ENCODE measurements around the gene PDZD4. TPM values are rescaled to one million over a fixed set of nuclear protein-coding genes. Genes with fewer than 3 reads are reported as not detected.

PDZD4 gene
- total RNA-seq, 1 experiment from 2014 or later, result 1.8 TPM

DNA sequence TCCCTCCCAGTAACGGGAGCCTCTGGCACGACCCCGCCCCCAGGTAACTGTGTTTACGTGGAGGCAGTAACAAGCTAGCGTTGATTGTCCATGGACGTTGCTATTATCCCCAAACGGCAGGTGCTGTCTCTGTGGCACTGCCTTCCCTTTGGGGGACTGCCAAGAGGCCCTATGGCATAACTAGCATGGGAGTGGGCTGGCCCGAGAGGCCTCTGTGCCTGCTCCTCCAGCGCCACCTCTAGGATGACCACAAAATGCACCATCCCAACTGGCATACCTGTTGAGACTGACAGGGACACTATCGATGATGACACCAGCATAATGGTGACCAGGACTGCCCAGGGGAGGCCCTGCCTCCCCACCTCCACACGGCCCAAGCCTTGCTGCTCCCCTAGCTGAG lies 48.0 kb downstream of the PDZD4 start:
- BruUV-seq (replicated peaks), result no TSS peak
- POLR2A ChIA-PET, result no interaction called here
- CTCF ChIA-PET, result no interaction called here
- H3K9me3 ChIP-seq, result no peaks in the 10 kb centered on the region
- no peaks in the 10 kb centered on the region for H3K4me1 ChIP-seq
- intact Hi-C loops (cut with micrococcal nuclease; ENCODE audit: unreplicated experiment), result no loop called here
- no peak for DNase-seq
- H3K4me3 ChIP-seq (ENCODE audit: low read depth, low read length), result no peak overlapping the region
- no peaks in the 10 kb centered on the region for H3K36me3 ChIP-seq (ENCODE audit: control insufficient read depth, insufficient read depth, low read length)
- H3K9me3 Mint-ChIP-seq (ENCODE audit: unreplicated experiment), result no peaks in the 10 kb centered on the region
- no peaks in the 10 kb centered on the region for H3K27me3 ChIP-seq (replicated peaks; ENCODE audit: control insufficient read depth, insufficient read depth, low read length)
- H3K27ac Mint-ChIP-seq (ENCODE audit: unreplicated experiment), result no peak overlapping the region
- no peaks in the 10 kb centered on the region for H3K4me1 Mint-ChIP-seq (ENCODE audit: low read depth, unreplicated experiment)
- no peak overlapping the region for H3K4me3 Mint-ChIP-seq (ENCODE audit: unreplicated experiment)
- H3K36me3 Mint-ChIP-seq (ENCODE audit: insufficient read depth, unreplicated experiment), result peaks cover 6% of the 10 kb centered on the region
- TF ChIP-seq, protein P1, sequence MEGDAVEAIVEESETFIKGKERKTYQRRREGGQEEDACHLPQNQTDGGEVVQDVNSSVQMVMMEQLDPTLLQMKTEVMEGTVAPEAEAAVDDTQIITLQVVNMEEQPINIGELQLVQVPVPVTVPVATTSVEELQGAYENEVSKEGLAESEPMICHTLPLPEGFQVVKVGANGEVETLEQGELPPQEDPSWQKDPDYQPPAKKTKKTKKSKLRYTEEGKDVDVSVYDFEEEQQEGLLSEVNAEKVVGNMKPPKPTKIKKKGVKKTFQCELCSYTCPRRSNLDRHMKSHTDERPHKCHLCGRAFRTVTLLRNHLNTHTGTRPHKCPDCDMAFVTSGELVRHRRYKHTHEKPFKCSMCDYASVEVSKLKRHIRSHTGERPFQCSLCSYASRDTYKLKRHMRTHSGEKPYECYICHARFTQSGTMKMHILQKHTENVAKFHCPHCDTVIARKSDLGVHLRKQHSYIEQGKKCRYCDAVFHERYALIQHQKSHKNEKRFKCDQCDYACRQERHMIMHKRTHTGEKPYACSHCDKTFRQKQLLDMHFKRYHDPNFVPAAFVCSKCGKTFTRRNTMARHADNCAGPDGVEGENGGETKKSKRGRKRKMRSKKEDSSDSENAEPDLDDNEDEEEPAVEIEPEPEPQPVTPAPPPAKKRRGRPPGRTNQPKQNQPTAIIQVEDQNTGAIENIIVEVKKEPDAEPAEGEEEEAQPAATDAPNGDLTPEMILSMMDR (IDR thresholded peaks at IDR 0.05; ENCODE audit: insufficient read depth in 1 of 2, low read depth in 1 of 2, low read length in 1 of 2, severe bottlenecking in 1 of 2, unreplicated experiment in 1 of 2), result no peak
- no peaks in the 10 kb centered on the region for H3K27me3 Mint-ChIP-seq (ENCODE audit: insufficient read depth, unreplicated experiment)

DNA sequence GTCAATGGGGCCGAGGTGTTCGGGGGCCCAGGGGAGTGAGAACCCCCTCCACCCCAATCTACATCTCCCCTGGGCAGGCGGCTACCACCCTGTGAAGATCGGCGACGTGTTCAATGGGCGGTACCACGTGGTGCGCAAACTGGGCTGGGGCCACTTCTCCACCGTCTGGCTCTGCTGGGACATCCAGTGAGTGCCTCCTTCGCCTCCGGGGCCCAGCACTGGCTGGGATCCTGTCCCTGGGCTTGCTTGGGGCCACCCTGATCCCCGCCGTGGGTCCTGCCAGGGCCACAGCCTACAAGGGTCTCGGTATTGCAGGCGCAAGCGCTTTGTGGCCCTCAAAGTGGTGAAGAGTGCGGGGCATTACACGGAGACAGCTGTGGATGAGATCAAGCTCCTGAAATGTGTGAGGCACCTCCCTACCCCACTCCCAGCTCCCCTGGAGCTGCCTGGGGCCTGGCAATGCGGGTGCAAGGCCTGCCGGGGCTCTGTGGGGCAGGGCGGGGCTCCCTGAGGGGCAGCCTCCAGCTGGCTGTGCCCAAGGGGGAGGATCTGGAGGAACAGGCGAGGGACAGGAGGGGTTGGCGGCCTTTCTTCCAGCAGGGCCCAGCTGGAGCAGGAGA lies 48.8 kb downstream of the PDZD4 start:
- Histone ChIP-seq H3K4me3 (ENCODE audit: low read depth, low read length) (no peak overlapping the region), H3K27me3 (replicated peaks; ENCODE audit: control insufficient read depth, insufficient read depth, low read length) (no peaks in the 10 kb centered on the region), H3K4me1 (no peaks in the 10 kb centered on the region), H3K36me3 (ENCODE audit: control insufficient read depth, insufficient read depth, low read length) (no peaks in the 10 kb centered on the region), H3K9me3 (no peaks in the 10 kb centered on the region)
- DNase-seq, result no peak
- Mint-ChIP-seq H3K9me3 (ENCODE audit: unreplicated experiment) (no peaks in the 10 kb centered on the region), H3K27ac (ENCODE audit: unreplicated experiment) (no peak overlapping the region), H3K4me1 (ENCODE audit: low read depth, unreplicated experiment) (no peaks in the 10 kb centered on the region), H3K27me3 (ENCODE audit: insufficient read depth, unreplicated experiment) (no peaks in the 10 kb centered on the region), H3K4me3 (ENCODE audit: unreplicated experiment) (no peak overlapping the region), H3K36me3 (ENCODE audit: insufficient read depth, unreplicated experiment) (peaks cover 6% of the 10 kb centered on the region)
- intact Hi-C loops (cut with micrococcal nuclease; ENCODE audit: unreplicated experiment), result no loop called here
- POLR2A ChIA-PET, result no interaction called here
- no TSS peak for BruUV-seq (replicated peaks)
- CTCF ChIA-PET, result interaction anchor here (0.6 kb wide), 1 partner anchor 132 kb away, joined by 3 read pairs; no protein-coding TSS in a partner anchor
- TF ChIP-seq, protein P1 (IDR thresholded peaks at IDR 0.05; ENCODE audit: insufficient read depth in 1 of 2, low read depth in 1 of 2, low read length in 1 of 2, severe bottlenecking in 1 of 2, unreplicated experiment in 1 of 2), result no peak

DNA sequence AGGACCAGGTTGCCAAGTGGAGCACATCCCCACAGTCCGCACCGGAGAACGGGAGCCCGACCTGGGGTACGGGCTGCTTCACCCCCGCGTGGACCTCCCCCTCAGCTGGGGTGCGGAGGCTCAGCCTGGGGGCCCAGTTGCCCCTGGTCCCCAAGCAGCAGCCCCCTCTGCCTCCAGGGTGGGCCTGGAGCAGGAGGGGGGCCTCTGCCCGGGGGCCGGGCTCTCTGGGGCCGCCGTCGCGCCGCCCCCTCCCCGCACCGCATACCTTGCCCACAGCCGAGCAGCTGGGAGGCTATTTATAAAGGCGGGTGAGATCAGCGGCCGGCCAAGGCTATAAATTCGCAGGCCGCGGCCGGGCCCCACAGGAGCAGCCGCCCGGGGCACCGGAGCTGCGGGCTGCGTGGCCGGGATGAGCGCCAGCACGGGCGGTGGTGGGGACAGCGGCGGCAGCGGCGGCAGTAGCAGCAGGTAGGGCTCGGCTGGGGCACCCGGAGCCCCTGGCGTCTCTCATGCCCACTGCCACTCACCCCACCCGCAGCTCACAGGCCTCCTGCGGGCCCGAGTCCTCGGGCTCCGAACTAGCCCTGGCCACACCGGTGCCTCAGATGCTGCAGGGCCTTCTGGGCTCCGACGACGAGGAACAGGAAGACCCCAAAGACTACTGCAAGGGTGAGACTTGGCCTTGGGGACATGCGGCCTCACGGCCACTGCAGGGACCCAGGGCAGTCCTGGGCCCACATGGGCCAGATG lies 49.5 kb downstream of the PDZD4 start, which contains the start of gene SRPK3:
TSS of gene SRPK3 (plus strand) at position 364 of the 750 bp plus-strand sequence. CDS start at position 410, 46 bp downstream.
- TF ChIP-seq, protein P1 (IDR thresholded peaks at IDR 0.05; ENCODE audit: insufficient read depth in 1 of 2, low read depth in 1 of 2, low read length in 1 of 2, severe bottlenecking in 1 of 2, unreplicated experiment in 1 of 2), result no peak
- no peak within 1 kb of the TSS for H3K4me3 Mint-ChIP-seq (ENCODE audit: unreplicated experiment)
- no peak for DNase-seq
- intact Hi-C loops (cut with micrococcal nuclease; ENCODE audit: unreplicated experiment), result no loop called here
- Histone ChIP-seq H3K36me3 (ENCODE audit: control insufficient read depth, insufficient read depth, low read length) (no peaks in the 10 kb centered on the region), H3K4me3 (ENCODE audit: low read depth, low read length) (no peak within 1 kb of the TSS), H3K9me3 (no peaks in the 10 kb centered on the region), H3K4me1 (no peaks in the 10 kb centered on the region), H3K27me3 (replicated peaks; ENCODE audit: control insufficient read depth, insufficient read depth, low read length) (no peaks in the 10 kb centered on the region)
- no TSS peak for BruUV-seq (replicated peaks)
- H3K9me3 Mint-ChIP-seq (ENCODE audit: unreplicated experiment), result no peaks in the 10 kb centered on the region
- peaks cover 6% of the 10 kb centered on the region for H3K36me3 Mint-ChIP-seq (ENCODE audit: insufficient read depth, unreplicated experiment)
- POLR2A ChIA-PET, result no interaction called here
- CTCF ChIA-PET, result interaction anchor here (0.6 kb wide), 1 partner anchor 131 kb away, joined by 3 read pairs; no protein-coding TSS in a partner anchor
- no peak within 1 kb of the TSS for H3K27ac Mint-ChIP-seq (ENCODE audit: unreplicated experiment)
- H3K4me1 Mint-ChIP-seq (ENCODE audit: low read depth, unreplicated experiment), result no peaks in the 10 kb centered on the region
- H3K27me3 Mint-ChIP-seq (ENCODE audit: insufficient read depth, unreplicated experiment), result no peaks in the 10 kb centered on the region

Data from Caco-2 (cell line).